ENCODE results near the gene ITPR2. TPM values are rescaled to one million over a fixed set of nuclear protein-coding genes. Genes with fewer than 3 reads are reported as not detected.

The ITPR2 gene
- total RNA-seq, 2 experiments from 2014 or later: 25.6 to 44.7 TPM

DNA sequence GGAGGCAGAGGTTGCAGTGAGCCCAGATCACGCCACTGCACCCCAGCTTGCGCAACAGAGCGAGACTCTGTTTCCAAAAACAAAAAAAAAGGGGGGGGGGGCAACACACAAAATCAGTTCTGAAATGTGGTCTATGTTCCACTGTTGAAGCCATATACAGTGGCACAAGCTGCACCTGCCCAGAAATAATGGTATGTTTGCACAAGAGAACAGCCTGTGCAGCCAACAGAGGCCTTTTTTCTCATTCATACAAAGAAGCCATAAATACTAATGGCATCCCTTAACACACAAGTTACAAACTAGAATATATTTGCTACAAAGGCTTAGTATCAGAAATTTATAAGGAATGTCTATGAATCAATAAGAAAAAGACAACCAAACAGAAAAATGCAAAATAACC lies 37.1 kb downstream of the ITPR2 start:
- Histone ChIP-seq H3K79me2 (ENCODE audit: insufficient read depth, low read depth, low read length) (no peaks in the 10 kb centered on the region), H3K9me2 (ENCODE audit: insufficient read depth, low read length) (no peaks in the 10 kb centered on the region), H3K36me3 (ENCODE audit: insufficient read depth, low read length) (no peaks in the 10 kb centered on the region), H3K4me3 (ENCODE audit: low read depth, low read length, poor library complexity, severe bottlenecking) (no peak overlapping the region), H2AFZ (ENCODE audit: low read length) (no peak overlapping the region), H3K4me1 (ENCODE audit: insufficient read depth, low read length, poor library complexity, severe bottlenecking) (peaks cover 19% of the 10 kb centered on the region), H3K27ac (ENCODE audit: low read depth, low read length, poor library complexity, severe bottlenecking) (no peak overlapping the region), H4K20me1 (ENCODE audit: insufficient read depth, low read length) (no peaks in the 10 kb centered on the region), H3K9me3 (ENCODE audit: low read length) (no peaks in the 10 kb centered on the region), H3K4me2 (ENCODE audit: low read length) (no peak overlapping the region)
- TF ChIP-seq EZH2phosphoT487 (IDR thresholded peaks at IDR 0.05; ENCODE audit: borderline replicate concordance, low read depth, low read length): no peak
- TF ChIP-seq, protein P1, sequence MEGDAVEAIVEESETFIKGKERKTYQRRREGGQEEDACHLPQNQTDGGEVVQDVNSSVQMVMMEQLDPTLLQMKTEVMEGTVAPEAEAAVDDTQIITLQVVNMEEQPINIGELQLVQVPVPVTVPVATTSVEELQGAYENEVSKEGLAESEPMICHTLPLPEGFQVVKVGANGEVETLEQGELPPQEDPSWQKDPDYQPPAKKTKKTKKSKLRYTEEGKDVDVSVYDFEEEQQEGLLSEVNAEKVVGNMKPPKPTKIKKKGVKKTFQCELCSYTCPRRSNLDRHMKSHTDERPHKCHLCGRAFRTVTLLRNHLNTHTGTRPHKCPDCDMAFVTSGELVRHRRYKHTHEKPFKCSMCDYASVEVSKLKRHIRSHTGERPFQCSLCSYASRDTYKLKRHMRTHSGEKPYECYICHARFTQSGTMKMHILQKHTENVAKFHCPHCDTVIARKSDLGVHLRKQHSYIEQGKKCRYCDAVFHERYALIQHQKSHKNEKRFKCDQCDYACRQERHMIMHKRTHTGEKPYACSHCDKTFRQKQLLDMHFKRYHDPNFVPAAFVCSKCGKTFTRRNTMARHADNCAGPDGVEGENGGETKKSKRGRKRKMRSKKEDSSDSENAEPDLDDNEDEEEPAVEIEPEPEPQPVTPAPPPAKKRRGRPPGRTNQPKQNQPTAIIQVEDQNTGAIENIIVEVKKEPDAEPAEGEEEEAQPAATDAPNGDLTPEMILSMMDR (conservative IDR thresholded peaks at IDR 0.05; ENCODE audit: low read length): no peak
- no peak for DNase-seq (ENCODE audit: low spot score)
- ChIA-PET POLR2A (no interaction called here), CTCF (ENCODE audit: unreplicated experiment) (no interaction called here)
- intact Hi-C loops (cut with micrococcal nuclease; ENCODE audit: unreplicated experiment): no loop called here
- no TSS peak for BruUV-seq (replicated peaks)

DNA sequence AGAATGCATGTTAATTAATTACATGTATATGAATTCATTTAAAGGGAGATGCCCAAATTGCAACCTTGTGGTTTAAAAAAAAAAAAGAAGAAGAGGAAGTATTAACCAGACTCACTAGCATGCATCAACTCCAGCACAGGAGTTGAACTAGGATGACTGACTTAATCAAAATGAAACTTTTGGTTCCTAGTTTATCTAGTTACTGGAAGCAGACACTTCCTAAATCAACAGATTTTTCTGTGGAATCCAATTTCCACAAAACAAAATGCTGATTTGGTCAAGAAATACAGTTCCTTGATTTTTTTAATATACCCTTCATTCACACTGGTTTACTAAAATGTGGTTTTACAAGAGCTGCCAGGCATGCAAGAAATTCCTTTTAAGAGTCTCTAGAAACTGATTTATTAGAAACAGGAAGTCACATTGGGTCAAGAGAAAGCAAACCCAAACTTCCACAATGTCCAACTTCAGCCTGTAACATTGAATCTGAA lies 41.6 kb downstream of the ITPR2 start:
- no peaks in the 10 kb centered on the region for H3K36me3 ChIP-seq (ENCODE audit: insufficient read depth, low read length)
- no peak overlapping the region for H2AFZ ChIP-seq (ENCODE audit: low read length)
- POLR2A ChIA-PET: interaction anchor here (0.6 kb wide), 2 partner anchors 297 to 616 kb away, joined by 3 read pairs; no protein-coding TSS in a partner anchor
- 0 out of 2 replicates have a peak overlapping the region, but pooled peaks have one; percentile 5 for H3K4me2 ChIP-seq (ENCODE audit: low read length)
- TF ChIP-seq, protein P1 (conservative IDR thresholded peaks at IDR 0.05; ENCODE audit: low read length): no peak
- TF ChIP-seq EZH2phosphoT487 (IDR thresholded peaks at IDR 0.05; ENCODE audit: borderline replicate concordance, low read depth, low read length): no peak
- no peaks in the 10 kb centered on the region for H4K20me1 ChIP-seq (ENCODE audit: insufficient read depth, low read length)
- intact Hi-C loops (cut with micrococcal nuclease; ENCODE audit: unreplicated experiment): no loop called here
- no peak overlapping the region for H3K4me3 ChIP-seq (ENCODE audit: low read depth, low read length, poor library complexity, severe bottlenecking)
- CTCF ChIA-PET (ENCODE audit: unreplicated experiment): interaction anchor here (0.8 kb wide), 1 partner anchor 12 kb away, joined by 3 read pairs; no protein-coding TSS in a partner anchor
- peaks cover 9% of the 10 kb centered on the region for H3K4me1 ChIP-seq (ENCODE audit: insufficient read depth, low read length, poor library complexity, severe bottlenecking)
- DNase-seq (ENCODE audit: low spot score): peak; percentile 9
- no peaks in the 10 kb centered on the region for H3K9me3 ChIP-seq (ENCODE audit: low read length)
- no peaks in the 10 kb centered on the region for H3K79me2 ChIP-seq (ENCODE audit: insufficient read depth, low read depth, low read length)
- no peak overlapping the region for H3K27ac ChIP-seq (ENCODE audit: low read depth, low read length, poor library complexity, severe bottlenecking)
- no TSS peak for BruUV-seq (replicated peaks)
- H3K9me2 ChIP-seq (ENCODE audit: insufficient read depth, low read length): no peaks in the 10 kb centered on the region

DNA sequence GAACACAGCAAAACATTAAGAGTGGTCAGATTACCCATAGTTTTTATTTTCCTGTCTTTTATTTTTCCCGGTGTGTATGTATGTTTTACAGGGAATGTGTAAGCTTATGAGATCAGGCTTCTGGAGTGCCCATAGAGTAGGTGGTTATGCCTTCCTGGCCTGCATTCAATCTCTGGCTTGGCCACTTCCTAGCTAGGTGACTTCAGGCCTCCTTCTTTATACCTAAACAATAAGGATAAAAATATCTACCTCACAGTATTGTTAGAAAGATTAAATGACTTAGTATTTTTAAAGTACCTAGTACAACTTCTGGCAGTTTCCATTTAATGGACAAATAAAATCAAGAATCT lies 42.4 kb downstream of the ITPR2 start:
- Histone ChIP-seq H4K20me1 (ENCODE audit: insufficient read depth, low read length) (no peaks in the 10 kb centered on the region), H3K79me2 (ENCODE audit: insufficient read depth, low read depth, low read length) (no peaks in the 10 kb centered on the region), H2AFZ (ENCODE audit: low read length) (no peak overlapping the region), H3K9me3 (ENCODE audit: low read length) (no peaks in the 10 kb centered on the region), H3K4me1 (ENCODE audit: insufficient read depth, low read length, poor library complexity, severe bottlenecking) (peaks cover 9% of the 10 kb centered on the region), H3K9me2 (ENCODE audit: insufficient read depth, low read length) (no peaks in the 10 kb centered on the region), H3K4me2 (ENCODE audit: low read length) (no peak overlapping the region), H3K27ac (ENCODE audit: low read depth, low read length, poor library complexity, severe bottlenecking) (no peak overlapping the region), H3K36me3 (ENCODE audit: insufficient read depth, low read length) (no peaks in the 10 kb centered on the region), H3K4me3 (ENCODE audit: low read depth, low read length, poor library complexity, severe bottlenecking) (no peak overlapping the region)
- ChIA-PET CTCF (ENCODE audit: unreplicated experiment) (no interaction called here), POLR2A (interaction anchor here (0.6 to 0.7 kb wide), 5 partner anchors 12 to 656 kb away, joined by 3 to 6 read pairs (median 3); no protein-coding TSS in a partner anchor)
- DNase-seq (ENCODE audit: low spot score): no peak
- BruUV-seq (replicated peaks): no TSS peak
- TF ChIP-seq, protein P1 (conservative IDR thresholded peaks at IDR 0.05; ENCODE audit: low read length): no peak
- no peak for TF ChIP-seq EZH2phosphoT487 (IDR thresholded peaks at IDR 0.05; ENCODE audit: borderline replicate concordance, low read depth, low read length)
- intact Hi-C loops (cut with micrococcal nuclease; ENCODE audit: unreplicated experiment): no loop called here
